GM12878 (cell line): Measurements from ENCODE around the gene ARAP3. TPM values are rescaled to one million over a fixed set of nuclear protein-coding genes. Genes with fewer than 3 reads are reported as not detected.

Experiments used
- ATAC-seq: fragments of 200-7000 bp; cut with Tn5 transposase; 3 replicates; pipeline ENCODE4 v1.9.1; 2020; ENCODE audit warnings: mild to moderate bottlenecking, moderate library complexity
- BruUV-seq: library from RNA; stranded (reverse); fragments of 400-500 nt; replicated peaks from 2 replicates; lab custom pipeline; 2021; lab: Mats Ljungman, UMichigan
- CTCF ChIA-PET: fragments of 300-600 bp; sonication (Branson Sonifier 250); formaldehyde crosslinking; extraction: SDS; loops from one replicate; lab custom pipeline; 2021; ENCODE audit warnings: inconsistent platforms; lab: Yijun Ruan, JAX
- POLR2A ChIA-PET: fragments of 350-600 bp; formaldehyde crosslinking; extraction: SDS; loops from one replicate; lab custom pipeline; 2021; ENCODE audit warnings: inconsistent platforms; lab: Charles Lee
- RAD21 ChIA-PET: fragments of 300-600 bp; sonication (Branson Sonifier 250); formaldehyde crosslinking; loops from one replicate; lab custom pipeline; 2023; ENCODE audit warnings: antibody characterized with exemption; ENCODE audit not compliant: unreplicated experiment; lab: Charles Lee
- SMC1A ChIA-PET: fragments of 300-600 bp; sonication (Branson Sonifier 250); formaldehyde crosslinking; loops from one replicate; lab custom pipeline; 2023; ENCODE audit not compliant: unreplicated experiment, uncharacterized antibody; lab: Charles Lee
- DNase-seq: peaks from one replicate; pipeline ENCODE4 v3.0.0-alpha.2; 2011; ENCODE audit warnings: low read depth, low spot score
- FAIRE-seq: peaks from 3 replicates; lab custom pipeline; 2011; peaks lifted over from hg19 to GRCh38; lab: Jason Lieb, UNC
- H2AFZ ChIP-seq: 2 replicates; pipeline ENCODE4 v1.6.0; 2011; ENCODE audit warnings: low read depth, low read length, control low read depth; ENCODE audit not compliant: control insufficient read depth
- H3K27ac ChIP-seq: 2 replicates; pipeline ENCODE4 v1.5.1; 2011; ENCODE audit warnings: control low read depth; ENCODE audit not compliant: control insufficient read depth, insufficient read depth
- H3K27me3 ChIP-seq, 2 experiments: replicated peaks in 1 of 2; 2 replicates each; pipeline versions ENCODE4 v1.6.0 to v1.6.1; 2011; ENCODE audit warnings: low read length in 1 of 2; ENCODE audit not compliant: control insufficient read depth in 2 of 2, insufficient read depth in 2 of 2
- H3K36me3 ChIP-seq, 2 experiments: 2 replicates each; pipeline ENCODE4 v1.5.1; 2011; ENCODE audit warnings: low read length in 1 of 2; ENCODE audit not compliant: control insufficient read depth in 2 of 2, insufficient read depth in 2 of 2
- H3K4me1 ChIP-seq: 2 replicates; pipeline ENCODE4 v1.6.1; 2011; ENCODE audit warnings: mild to moderate bottlenecking, low read length, moderate library complexity, mixed read lengths; ENCODE audit not compliant: control insufficient read depth, insufficient read depth
- H3K4me2 ChIP-seq: 2 replicates; pipeline ENCODE4 v1.6.0; 2011; ENCODE audit warnings: control low read depth; ENCODE audit not compliant: control insufficient read depth, insufficient read depth
- H3K4me3 ChIP-seq: fragments of 200-600 bp; sonication (generic); 2 replicates; pipeline ENCODE4 v1.5.1; 2016
- H3K79me2 ChIP-seq: 2 replicates; pipeline ENCODE4 v1.6.0; 2011; ENCODE audit warnings: low read length; ENCODE audit not compliant: control insufficient read depth, insufficient read depth
- H3K9ac ChIP-seq: 2 replicates; pipeline ENCODE4 v1.8.0; 2011; ENCODE audit warnings: low read length, control low read depth, mixed read lengths; ENCODE audit not compliant: control insufficient read depth, insufficient read depth
- H3K9me3 ChIP-seq: replicated peaks from 3 replicates; pipeline ENCODE4 v1.5.1; 2011; ENCODE audit warnings: mild to moderate bottlenecking, low read length; ENCODE audit not compliant: control insufficient read depth, insufficient read depth
- H4K20me1 ChIP-seq: 2 replicates; pipeline ENCODE4 v1.6.0; 2011; ENCODE audit not compliant: control insufficient read depth, insufficient read depth
- CEBPB ChIP-seq, 2 experiments: fragments of 150-350 bp in 1 of 2; IDR thresholded peaks; 2 replicates each; pipeline ENCODE4 v1.6.1; 2012 to 2014; ENCODE audit warnings: low read depth in 2 of 2, low read length in 2 of 2, borderline replicate concordance in 1 of 2, inconsistent platforms in 1 of 2
- RB1 ChIP-seq: fragments of 450-650 bp; formaldehyde crosslinking; IDR thresholded peaks from 2 replicates; pipeline ENCODE4 v1.6.1; 2017; ENCODE audit warnings: mild to moderate bottlenecking, borderline replicate concordance
- SIN3A ChIP-seq: IDR thresholded peaks from 2 replicates; pipeline ENCODE4 v1.6.1; 2012; ENCODE audit warnings: low read depth, low read length, improper control_type of control experiment
- SREBF2 ChIP-seq: IDR thresholded peaks from 2 replicates; pipeline ENCODE4 v1.6.1; 2012; ENCODE audit warnings: mild to moderate bottlenecking, low read length
- WGBS: methylation state at CpG from one replicate; pipeline ENCODE4 v1.1.6; 2016; ENCODE audit warnings: low lambda C conversion rate; ENCODE audit not compliant: insufficient replicate concordance, insufficient coverage; ENCODE audit errors: missing lambda C conversion rate; 5-methylcytosine and 5-hydroxymethylcytosine counted together
- in situ Hi-C: fragments of 300-500 bp; cut with MboI; formaldehyde crosslinking; loops from 9 replicates; pipeline ENCODE4 v1.14.3; 2018; ENCODE audit warnings: mixed read lengths
- intact Hi-C: fragments of 100-400 bp; cut with micrococcal nuclease; formaldehyde crosslinking; loops from one replicate; pipeline ENCODE4 v1.14.2; 2022; ENCODE audit not compliant: unreplicated experiment
- polyA plus RNA-seq, 11 experiments: library from polyadenylated mRNA; depleted of rRNA in 4 of 11; unstranded in 6 of 11; stranded (reverse) in 5 of 11; fragments of >200 nt; fragmentation: Nextera tagmentation in 4 of 11; fragmentation: Illumina TruSeq in 1 of 11; extraction: Ambion mirVana in 4 of 11; extraction: Trizol in 1 of 11; gene quantifications; 1 replicate in 1 of 11; 2 replicates in 10 of 11; pipeline versions ENCODE4 v1.2.1 to v1.2.3, GENCODE V29; 2011 to 2016; ENCODE audit warnings: inconsistent platforms in 2 of 11, missing spikeins in 2 of 11, low read depth in 1 of 11
- total RNA-seq, 4 experiments: library from RNA; depleted of rRNA in 3 of 4; stranded (reverse); fragments of >200 nt in 3 of 4; fragmentation: Illumina TruSeq in 1 of 4; extraction: Trizol in 1 of 4; gene quantifications; 2 replicates each; pipeline versions ENCODE4 v1.2.1 to v1.2.3, GENCODE V29; 2013 to 2021
- TF ChIP-seq, protein P1 (sequence below): IDR thresholded peaks from 2 replicates; pipeline ENCODE4 v1.6.1; 2011; ENCODE audit warnings: mild to moderate bottlenecking, low read depth, low read length, moderate library complexity; ENCODE audit not compliant: insufficient replicate concordance
- TF ChIP-seq, protein P2 (sequence below): fragments of 150-350 bp; IDR thresholded peaks from 2 replicates; pipeline ENCODE4 v1.6.1; 2016; ENCODE audit warnings: low read depth, low read length
- TF ChIP-seq, protein P3 (sequence below): IDR thresholded peaks from 2 replicates; pipeline ENCODE4 v1.6.1; 2012; ENCODE audit warnings: improper control_type of control experiment, low read depth, low read length; ENCODE audit not compliant: insufficient replicate concordance
- TF ChIP-seq, protein P4 (sequence below): fragments of 450-650 bp; IDR thresholded peaks from 2 replicates; pipeline ENCODE4 v1.6.1; 2017; ENCODE audit warnings: mild to moderate bottlenecking, moderate library complexity

ARAP3 gene
- total and polyA plus RNA-seq, 10 of the 15 experiments (the other 5 are each of a cell fraction or from before 2014, with no cell fraction given), result 0.01 to 0.08 TPM; not detected in 8

DNA sequence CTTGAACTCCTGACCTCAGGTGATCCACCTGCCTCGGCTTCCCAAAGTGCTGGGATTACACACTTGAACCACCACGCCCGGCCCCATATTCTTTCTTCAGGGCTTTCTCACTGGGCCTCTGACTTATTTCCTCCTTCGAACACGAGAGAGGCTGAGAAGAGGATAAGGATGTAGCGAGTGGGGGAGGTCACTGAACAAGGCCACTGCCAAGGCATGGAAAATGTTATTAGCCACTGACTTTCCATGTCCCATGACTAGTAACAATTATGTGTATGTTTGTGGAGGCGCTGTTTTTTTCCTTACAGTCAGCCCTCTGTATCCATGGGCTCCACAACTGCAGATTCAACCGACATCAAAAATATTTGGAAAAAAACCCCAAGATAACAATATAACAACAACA is 18.5 kb downstream of the ARAP3 start:
- Histone ChIP-seq H3K9me3 (no peaks in the 10 kb centered on the region), H3K4me2 (no peak overlapping the region), H4K20me1 (no peaks in the 10 kb centered on the region), H3K9ac (no peak overlapping the region)
- TF ChIP-seq SREBF2, result no peak
- TF ChIP-seq, protein P1, sequence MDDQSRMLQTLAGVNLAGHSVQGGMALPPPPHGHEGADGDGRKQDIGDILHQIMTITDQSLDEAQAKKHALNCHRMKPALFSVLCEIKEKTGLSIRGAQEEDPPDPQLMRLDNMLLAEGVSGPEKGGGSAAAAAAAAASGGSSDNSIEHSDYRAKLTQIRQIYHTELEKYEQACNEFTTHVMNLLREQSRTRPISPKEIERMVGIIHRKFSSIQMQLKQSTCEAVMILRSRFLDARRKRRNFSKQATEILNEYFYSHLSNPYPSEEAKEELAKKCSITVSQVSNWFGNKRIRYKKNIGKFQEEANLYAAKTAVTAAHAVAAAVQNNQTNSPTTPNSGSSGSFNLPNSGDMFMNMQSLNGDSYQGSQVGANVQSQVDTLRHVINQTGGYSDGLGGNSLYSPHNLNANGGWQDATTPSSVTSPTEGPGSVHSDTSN, result no peak
- TF ChIP-seq CEBPB (IDR thresholded peaks at IDR 0.05; ENCODE audit: borderline replicate concordance in 1 of 2, low read depth in 2 of 2, low read length in 2 of 2), result no peak
- TF ChIP-seq, protein P2, sequence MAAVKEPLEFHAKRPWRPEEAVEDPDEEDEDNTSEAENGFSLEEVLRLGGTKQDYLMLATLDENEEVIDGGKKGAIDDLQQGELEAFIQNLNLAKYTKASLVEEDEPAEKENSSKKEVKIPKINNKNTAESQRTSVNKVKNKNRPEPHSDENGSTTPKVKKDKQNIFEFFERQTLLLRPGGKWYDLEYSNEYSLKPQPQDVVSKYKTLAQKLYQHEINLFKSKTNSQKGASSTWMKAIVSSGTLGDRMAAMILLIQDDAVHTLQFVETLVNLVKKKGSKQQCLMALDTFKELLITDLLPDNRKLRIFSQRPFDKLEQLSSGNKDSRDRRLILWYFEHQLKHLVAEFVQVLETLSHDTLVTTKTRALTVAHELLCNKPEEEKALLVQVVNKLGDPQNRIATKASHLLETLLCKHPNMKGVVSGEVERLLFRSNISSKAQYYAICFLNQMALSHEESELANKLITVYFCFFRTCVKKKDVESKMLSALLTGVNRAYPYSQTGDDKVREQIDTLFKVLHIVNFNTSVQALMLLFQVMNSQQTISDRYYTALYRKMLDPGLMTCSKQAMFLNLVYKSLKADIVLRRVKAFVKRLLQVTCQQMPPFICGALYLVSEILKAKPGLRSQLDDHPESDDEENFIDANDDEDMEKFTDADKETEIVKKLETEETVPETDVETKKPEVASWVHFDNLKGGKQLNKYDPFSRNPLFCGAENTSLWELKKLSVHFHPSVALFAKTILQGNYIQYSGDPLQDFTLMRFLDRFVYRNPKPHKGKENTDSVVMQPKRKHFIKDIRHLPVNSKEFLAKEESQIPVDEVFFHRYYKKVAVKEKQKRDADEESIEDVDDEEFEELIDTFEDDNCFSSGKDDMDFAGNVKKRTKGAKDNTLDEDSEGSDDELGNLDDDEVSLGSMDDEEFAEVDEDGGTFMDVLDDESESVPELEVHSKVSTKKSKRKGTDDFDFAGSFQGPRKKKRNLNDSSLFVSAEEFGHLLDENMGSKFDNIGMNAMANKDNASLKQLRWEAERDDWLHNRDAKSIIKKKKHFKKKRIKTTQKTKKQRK, result no peak
- TF ChIP-seq, protein P3, sequence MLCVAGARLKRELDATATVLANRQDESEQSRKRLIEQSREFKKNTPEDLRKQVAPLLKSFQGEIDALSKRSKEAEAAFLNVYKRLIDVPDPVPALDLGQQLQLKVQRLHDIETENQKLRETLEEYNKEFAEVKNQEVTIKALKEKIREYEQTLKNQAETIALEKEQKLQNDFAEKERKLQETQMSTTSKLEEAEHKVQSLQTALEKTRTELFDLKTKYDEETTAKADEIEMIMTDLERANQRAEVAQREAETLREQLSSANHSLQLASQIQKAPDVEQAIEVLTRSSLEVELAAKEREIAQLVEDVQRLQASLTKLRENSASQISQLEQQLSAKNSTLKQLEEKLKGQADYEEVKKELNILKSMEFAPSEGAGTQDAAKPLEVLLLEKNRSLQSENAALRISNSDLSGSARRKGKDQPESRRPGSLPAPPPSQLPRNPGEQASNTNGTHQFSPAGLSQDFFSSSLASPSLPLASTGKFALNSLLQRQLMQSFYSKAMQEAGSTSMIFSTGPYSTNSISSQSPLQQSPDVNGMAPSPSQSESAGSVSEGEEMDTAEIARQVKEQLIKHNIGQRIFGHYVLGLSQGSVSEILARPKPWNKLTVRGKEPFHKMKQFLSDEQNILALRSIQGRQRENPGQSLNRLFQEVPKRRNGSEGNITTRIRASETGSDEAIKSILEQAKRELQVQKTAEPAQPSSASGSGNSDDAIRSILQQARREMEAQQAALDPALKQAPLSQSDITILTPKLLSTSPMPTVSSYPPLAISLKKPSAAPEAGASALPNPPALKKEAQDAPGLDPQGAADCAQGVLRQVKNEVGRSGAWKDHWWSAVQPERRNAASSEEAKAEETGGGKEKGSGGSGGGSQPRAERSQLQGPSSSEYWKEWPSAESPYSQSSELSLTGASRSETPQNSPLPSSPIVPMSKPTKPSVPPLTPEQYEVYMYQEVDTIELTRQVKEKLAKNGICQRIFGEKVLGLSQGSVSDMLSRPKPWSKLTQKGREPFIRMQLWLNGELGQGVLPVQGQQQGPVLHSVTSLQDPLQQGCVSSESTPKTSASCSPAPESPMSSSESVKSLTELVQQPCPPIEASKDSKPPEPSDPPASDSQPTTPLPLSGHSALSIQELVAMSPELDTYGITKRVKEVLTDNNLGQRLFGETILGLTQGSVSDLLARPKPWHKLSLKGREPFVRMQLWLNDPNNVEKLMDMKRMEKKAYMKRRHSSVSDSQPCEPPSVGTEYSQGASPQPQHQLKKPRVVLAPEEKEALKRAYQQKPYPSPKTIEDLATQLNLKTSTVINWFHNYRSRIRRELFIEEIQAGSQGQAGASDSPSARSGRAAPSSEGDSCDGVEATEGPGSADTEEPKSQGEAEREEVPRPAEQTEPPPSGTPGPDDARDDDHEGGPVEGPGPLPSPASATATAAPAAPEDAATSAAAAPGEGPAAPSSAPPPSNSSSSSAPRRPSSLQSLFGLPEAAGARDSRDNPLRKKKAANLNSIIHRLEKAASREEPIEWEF, result no peak
- TF ChIP-seq, protein P4, sequence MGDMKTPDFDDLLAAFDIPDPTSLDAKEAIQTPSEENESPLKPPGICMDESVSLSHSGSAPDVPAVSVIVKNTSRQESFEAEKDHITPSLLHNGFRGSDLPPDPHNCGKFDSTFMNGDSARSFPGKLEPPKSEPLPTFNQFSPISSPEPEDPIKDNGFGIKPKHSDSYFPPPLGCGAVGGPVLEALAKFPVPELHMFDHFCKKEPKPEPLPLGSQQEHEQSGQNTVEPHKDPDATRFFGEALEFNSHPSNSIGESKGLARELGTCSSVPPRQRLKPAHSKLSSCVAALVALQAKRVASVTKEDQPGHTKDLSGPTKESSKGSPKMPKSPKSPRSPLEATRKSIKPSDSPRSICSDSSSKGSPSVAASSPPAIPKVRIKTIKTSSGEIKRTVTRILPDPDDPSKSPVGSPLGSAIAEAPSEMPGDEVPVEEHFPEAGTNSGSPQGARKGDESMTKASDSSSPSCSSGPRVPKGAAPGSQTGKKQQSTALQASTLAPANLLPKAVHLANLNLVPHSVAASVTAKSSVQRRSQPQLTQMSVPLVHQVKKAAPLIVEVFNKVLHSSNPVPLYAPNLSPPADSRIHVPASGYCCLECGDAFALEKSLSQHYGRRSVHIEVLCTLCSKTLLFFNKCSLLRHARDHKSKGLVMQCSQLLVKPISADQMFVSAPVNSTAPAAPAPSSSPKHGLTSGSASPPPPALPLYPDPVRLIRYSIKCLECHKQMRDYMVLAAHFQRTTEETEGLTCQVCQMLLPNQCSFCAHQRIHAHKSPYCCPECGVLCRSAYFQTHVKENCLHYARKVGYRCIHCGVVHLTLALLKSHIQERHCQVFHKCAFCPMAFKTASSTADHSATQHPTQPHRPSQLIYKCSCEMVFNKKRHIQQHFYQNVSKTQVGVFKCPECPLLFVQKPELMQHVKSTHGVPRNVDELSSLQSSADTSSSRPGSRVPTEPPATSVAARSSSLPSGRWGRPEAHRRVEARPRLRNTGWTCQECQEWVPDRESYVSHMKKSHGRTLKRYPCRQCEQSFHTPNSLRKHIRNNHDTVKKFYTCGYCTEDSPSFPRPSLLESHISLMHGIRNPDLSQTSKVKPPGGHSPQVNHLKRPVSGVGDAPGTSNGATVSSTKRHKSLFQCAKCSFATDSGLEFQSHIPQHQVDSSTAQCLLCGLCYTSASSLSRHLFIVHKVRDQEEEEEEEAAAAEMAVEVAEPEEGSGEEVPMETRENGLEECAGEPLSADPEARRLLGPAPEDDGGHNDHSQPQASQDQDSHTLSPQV, result no peak
- no peak for TF ChIP-seq SIN3A
- no peak for TF ChIP-seq RB1
- TF ChIP-seq, all 136 proteins: peak for 0
- Histone ChIP-seq H3K36me3 (no peaks in the 10 kb centered on the region), H3K27ac (no peak overlapping the region), H3K27me3 (no peaks in the 10 kb centered on the region), H3K79me2 (no peaks in the 10 kb centered on the region), H2AFZ (no peak overlapping the region), H3K4me3 (no peak overlapping the region), H3K4me1 (no peaks in the 10 kb centered on the region)
- ChIA-PET SMC1A (interaction anchor here (0.7 to 1.6 kb wide), 2 partner anchors 32 to 72 kb away, joined by 3 to 5 read pairs; no protein-coding TSS in a partner anchor), CTCF (interaction anchor here (0.9 to 3.3 kb wide), 14 partner anchors 12 to 297 kb away, joined by 3 to 27 read pairs (median 5); partner anchors contain the start of genes FCHSD1, HDAC3 and RELL2), RAD21 (interaction anchor here (1.2 to 2.9 kb wide), 3 partner anchors 29 to 71 kb away, joined by 5 to 20 read pairs (median 6); no protein-coding TSS in a partner anchor), POLR2A (no interaction called here)
- FAIRE-seq (no peak), DNase-seq (no peak), ATAC-seq (no peak)
- no TSS peak for BruUV-seq
- in situ Hi-C loops (no loop called here), intact Hi-C loops (loop anchor here (10.0 kb wide), 1 partner anchor 301 kb away; the partner anchor contains the start of gene RNF14)
- WGBS, result 59% methylated on average over 8 of the region's 8 CpGs
